ENCODE measurements around the gene CXorf49.

The CXorf49 gene

DNA sequence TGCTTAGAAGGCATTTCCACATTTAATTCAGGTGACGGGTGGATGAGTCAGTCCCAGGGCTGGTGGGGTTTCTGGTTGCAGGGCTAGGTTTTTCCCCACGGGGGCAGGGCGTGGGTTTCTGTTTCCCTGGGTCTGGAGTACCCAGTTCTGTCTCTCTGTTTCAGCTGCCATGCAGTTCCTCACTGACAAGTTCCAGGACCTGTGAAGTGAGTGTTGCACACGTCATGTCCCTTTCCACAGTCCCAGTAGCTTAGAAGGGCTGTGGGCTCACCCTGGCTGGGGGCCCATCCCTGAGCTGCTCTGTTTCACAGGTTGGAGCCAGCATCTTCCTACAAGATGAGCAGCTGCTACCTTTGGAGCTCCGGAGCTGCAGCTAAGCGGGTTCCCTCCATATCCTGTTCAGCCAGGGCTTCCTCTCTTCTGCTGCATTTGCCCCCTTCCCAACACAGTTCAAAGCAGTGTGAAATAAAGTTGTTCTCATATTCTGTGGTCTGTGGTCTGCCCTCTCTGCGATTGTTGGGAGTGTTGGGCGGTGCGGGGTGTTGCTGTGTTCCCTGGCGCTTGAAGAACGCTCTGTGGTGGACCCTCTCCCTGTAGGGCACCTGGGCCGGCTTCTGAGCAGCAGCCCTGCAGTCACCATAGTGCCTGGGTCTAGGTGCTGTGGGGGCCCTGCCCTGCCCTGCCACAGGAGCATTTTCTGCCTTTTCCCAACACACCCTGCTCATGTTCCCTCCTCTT is 46.9 kb downstream of the CXorf49 start:
- no peak for DNase-seq

DNA sequence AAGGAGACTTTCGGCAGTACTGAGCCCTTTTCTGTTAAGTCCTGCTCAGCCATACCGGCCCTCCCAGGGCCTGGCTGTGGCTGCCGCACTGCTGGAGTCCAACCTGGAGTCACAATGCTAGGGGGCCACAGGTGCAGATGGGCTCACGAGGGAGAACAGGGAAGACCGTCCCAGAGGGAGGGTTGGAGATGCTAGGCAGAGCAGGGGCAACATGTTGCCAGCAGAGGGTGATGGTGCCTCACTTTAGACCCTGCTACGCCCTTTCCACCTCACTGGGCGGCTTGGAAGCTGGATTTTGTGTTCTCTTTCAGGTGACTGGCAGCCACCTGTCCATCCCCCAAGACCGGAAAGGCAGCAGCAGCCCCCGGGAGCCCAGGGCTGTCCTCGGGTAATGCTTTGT is 48.1 kb downstream of the CXorf49 start:
- DNase-seq: peak in 1 of 5 donors; percentile 20

DNA sequence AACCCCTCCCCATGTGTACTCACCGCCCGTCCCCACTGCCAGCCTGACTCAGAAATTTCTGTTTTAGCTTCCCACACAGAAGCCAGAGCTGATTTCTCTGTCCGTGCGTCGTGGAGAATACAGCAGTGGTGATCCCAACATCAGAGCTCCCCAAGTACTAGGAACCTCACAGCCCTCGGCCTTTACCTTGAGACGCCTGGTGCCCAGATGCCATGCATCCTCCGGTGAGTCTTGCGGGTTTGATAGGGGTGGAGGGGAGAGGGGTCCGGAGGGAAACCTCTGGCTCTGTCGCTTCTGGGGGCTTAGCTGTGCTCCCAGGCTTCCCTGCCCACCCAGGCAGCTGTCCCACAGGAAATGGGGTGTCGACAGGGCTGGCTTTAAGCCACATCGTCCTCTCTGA is 48.6 kb downstream of the CXorf49 start:
- no peak for DNase-seq

DNA sequence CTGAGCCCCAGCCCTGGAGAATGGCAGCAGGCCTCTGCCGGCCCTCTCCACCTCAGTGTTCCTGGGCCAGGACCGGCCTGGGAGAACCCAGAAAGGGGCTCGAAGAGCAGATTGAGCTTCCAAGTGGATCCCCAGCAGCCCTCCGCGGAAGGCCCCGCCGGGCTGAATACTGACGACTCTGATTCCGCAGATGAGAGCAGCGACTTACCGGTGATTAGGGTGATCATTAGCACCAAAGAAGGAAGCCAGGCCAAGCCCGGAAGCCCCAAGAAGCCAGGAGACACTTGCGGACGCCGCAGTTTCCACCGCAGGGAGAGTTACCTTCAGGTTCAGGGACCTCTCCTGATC is 49.9 kb downstream of the CXorf49 start:
- no peak for DNase-seq

DNA sequence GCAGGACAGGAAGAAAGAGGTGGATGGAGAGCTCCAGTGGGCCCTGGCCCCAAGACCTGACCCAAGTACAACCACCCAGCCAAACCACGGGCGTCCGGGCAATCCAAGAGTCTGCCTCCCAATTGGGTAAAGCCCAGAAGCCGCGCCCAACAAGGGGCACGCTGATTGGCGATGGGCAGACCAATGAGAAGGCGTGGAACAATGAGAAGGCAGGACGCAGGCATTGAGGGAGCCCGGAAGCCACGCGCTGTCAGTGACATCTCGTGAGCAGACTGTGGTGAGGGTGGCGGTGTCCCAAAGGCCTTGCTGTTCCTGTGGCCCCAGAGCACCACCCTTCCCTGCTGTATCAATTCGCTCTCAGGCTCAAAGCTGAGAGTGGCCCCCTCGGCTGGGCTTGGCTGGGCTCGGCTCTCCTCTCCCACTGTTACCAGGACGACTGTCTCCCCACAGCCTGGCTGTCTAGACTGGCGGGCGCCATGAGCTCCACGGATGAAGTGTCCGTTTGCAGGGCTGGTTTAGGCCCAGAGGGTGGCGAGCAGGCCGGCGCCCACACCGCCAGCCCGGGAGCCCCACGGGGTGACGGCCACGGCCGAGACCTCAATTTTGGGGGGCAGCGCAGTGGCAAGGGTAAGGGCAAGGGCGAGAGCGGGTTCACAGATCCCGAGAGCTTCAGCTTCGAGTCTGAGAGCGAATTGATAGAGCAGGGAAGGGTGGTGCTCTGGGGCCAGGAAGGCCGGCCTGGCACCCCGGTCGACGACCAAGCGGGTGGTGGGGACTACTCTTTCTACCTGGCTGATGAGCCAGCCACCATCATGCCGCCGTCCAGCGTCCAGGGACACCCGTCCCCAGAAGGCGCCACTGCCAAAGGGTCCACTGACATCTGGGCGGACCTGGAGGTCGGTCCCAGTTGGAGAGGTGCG is 50.5 kb downstream of the CXorf49 start, which contains the start of gene LOC101059915:
LOC101059915 (plus strand) TSS at position 219 of the 920 bp plus-strand sequence.
- DNase-seq: no peak

DNA sequence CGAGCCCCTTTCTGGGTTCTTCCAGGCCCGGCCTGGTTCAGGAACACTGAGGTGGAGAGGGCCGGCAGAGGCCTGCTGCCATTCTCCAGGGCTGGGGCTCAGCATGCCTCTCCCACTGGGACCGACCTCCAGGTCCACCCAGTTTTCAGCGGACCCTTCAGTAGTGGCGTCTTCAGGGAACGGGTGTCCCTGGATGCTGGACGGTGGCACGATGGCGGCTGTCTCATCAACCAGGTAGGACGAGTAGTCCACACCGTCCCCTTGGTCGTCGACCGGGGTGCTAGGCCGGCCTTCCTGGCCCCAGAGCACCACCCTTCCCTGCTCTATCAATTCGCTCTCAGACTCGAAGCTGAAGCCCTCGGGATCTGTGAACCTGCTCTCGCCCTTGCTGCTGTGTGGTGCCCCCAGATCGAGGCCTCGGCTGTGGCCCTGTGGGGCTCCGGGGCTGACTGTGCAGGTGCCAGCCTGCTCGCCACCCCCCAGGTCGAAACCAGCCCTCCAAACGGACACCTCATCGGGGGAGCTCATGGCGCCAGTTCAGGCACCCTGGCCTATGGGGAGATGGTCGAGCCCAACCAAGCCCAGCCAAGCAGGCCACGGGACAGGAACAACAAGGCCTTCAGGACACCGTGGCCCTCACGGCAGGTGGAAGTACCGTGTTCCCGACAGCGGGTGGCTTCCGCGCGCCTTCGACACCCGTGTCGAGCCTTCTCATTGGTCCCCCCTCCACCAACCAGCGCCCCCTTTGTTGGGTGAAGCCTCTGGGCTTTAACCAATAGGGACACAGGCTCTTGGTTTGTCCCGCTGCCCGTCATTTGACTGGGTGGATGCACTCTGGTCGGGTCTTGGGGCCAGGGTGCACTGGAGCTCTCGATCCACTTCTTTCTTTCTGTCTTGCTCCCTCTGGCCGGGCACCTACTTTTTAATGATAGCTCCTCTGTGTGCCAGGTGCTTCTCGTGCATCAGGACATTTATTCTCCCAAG is 51.6 kb downstream of the CXorf49 start:
- no peak for DNase-seq

DNA sequence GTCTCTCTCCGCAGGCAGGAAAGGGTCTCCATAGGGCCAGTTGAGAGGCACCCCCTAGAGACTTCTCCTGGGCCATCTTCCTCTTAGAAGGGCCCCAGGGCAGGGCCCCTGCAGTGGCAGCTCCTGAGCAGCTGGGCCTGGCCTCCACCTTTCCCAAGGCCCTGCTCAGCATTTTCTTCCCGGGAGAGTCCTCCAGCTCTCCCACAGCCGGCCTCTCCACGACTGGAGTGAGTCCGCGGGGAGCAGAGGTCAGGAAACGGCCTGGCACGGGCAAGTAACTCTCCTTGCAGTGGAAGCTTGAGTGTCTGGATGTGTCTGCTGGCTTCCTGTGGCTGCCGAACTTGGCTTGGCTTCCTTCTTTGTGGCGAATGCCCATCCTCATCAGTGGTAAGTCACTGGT is 52.3 kb downstream of the CXorf49 start:
- no peak for DNase-seq

DNA sequence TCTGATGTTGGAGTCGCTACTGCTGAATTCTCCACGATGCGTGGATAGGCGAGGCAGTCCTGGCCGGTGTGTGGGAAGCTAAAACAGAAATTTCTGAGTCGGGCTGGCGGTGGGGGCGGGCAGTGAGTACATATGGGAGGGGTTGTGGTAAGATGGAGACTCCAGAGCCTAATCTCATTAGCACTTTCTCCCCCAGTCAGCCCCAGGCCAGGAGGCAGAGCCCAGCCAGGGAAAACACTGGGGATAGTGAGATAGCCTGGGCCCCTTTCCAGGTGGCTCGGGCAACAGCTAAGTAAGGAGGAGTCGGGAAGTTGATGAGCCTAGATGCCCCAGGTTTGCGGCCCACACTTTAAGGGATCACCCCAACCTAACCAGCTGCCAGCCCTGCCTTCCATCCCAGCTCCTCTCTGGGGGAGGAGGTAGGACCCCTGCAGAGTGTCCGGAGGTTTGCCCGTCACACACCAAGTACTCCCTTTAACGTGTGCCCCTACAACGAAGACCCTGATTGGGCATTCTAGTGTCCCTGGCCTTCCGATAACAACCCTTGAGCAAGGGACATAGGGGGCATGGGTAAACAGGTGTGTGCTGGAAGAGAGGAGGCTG is 53.1 kb downstream of the CXorf49 start:
- no peak for DNase-seq
